Keratinocyte (primary cell): ENCODE results near the gene CLDN22. TPM values are rescaled to one million over a fixed set of nuclear protein-coding genes. Genes with fewer than 3 reads are reported as not detected.

Source experiments
- DNase-seq: peaks from one replicate; pipeline ENCODE4 v3.0.0-alpha.2; 2011; ENCODE audit warnings: low read depth, missing footprints, low spot score
- FAIRE-seq: peaks from 2 replicates; lab custom pipeline; 2011; peaks lifted over from hg19 to GRCh38; lab: Jason Lieb, UNC
- H2AFZ ChIP-seq: 2 replicates; pipeline ENCODE4 v1.6.0; 2012; ENCODE audit warnings: low read length, control low read depth, inconsistent platforms; ENCODE audit not compliant: control insufficient read depth
- H3K27ac ChIP-seq: 2 replicates; pipeline ENCODE4 v1.5.1; 2011; ENCODE audit warnings: low read length; ENCODE audit not compliant: control insufficient read depth, insufficient read depth
- H3K27me3 ChIP-seq: 3 replicates; pipeline ENCODE4 v1.6.0; 2011; ENCODE audit warnings: low read length; ENCODE audit not compliant: control insufficient read depth, insufficient read depth; ENCODE audit errors: extremely low read depth
- H3K36me3 ChIP-seq, 2 experiments: 2 replicates in 1 of 2; 3 replicates in 1 of 2; pipeline ENCODE4 v1.5.1; 2011; ENCODE audit warnings: low read length in 2 of 2, mild to moderate bottlenecking in 1 of 2; ENCODE audit not compliant: control insufficient read depth in 2 of 2, insufficient read depth in 2 of 2; ENCODE audit errors: extremely low read depth in 1 of 2
- H3K4me1 ChIP-seq: 3 replicates; pipeline ENCODE4 v1.5.1; 2011; ENCODE audit warnings: low read length; ENCODE audit not compliant: control insufficient read depth, insufficient read depth; ENCODE audit errors: extremely low read depth
- H3K4me2 ChIP-seq: 3 replicates; pipeline ENCODE4 v1.6.0; 2011; ENCODE audit warnings: low read depth, low read length; ENCODE audit not compliant: control insufficient read depth, insufficient read depth; ENCODE audit errors: extremely low read depth
- H3K4me3 ChIP-seq, 3 experiments: fragments of 200-600 bp in 1 of 3; sonication (generic) in 1 of 3; 2 replicates in 2 of 3; 3 replicates in 1 of 3; pipeline ENCODE4 v1.5.1; 2011 to 2016; ENCODE audit warnings: low read length in 3 of 3, mild to moderate bottlenecking in 3 of 3, control low read depth in 2 of 3, inconsistent platforms in 1 of 3, low read depth in 1 of 3, mixed read lengths in 1 of 3, mixed run types in 1 of 3, moderate library complexity in 1 of 3; ENCODE audit not compliant: control insufficient read depth in 2 of 3, insufficient read depth in 2 of 3; ENCODE audit errors: extremely low read depth in 1 of 3
- H3K79me2 ChIP-seq: 2 replicates; pipeline ENCODE4 v1.6.0; 2012; ENCODE audit warnings: low read length; ENCODE audit not compliant: control insufficient read depth, insufficient read depth
- H3K9ac ChIP-seq: 3 replicates; pipeline ENCODE4 v1.6.0; 2011; ENCODE audit warnings: low read length; ENCODE audit not compliant: control insufficient read depth, insufficient read depth; ENCODE audit errors: extremely low read depth
- H3K9me1 ChIP-seq: 3 replicates; pipeline ENCODE4 v1.6.0; 2011; ENCODE audit warnings: low read length; ENCODE audit not compliant: control insufficient read depth, insufficient read depth; ENCODE audit errors: extremely low read depth
- H3K9me3 ChIP-seq: 2 replicates; pipeline ENCODE4 v1.5.1; 2012; ENCODE audit warnings: low read depth, low read length; ENCODE audit not compliant: control insufficient read depth
- H4K20me1 ChIP-seq: 3 replicates; pipeline ENCODE4 v1.6.0; 2011; ENCODE audit warnings: low read length; ENCODE audit not compliant: control insufficient read depth, insufficient read depth; ENCODE audit errors: extremely low read depth
- CTCF ChIP-seq, 3 experiments: IDR thresholded peaks in 1 of 3; conservative IDR thresholded peaks in 1 of 3; optimal IDR thresholded peaks in 1 of 3; 2 replicates in 2 of 3; 3 replicates in 1 of 3; pipeline versions ENCODE3 to v1.5.1; 2011; ENCODE audit warnings: low read length in 3 of 3, mild to moderate bottlenecking in 3 of 3, moderate library complexity in 2 of 3, control low read depth in 1 of 3, inconsistent platforms in 1 of 3; ENCODE audit not compliant: insufficient read depth in 2 of 3; ENCODE audit errors: extremely low read depth in 1 of 3
- EZH2 ChIP-seq: IDR thresholded peaks from one replicate; pipeline ENCODE4 v1.6.1; 2012; ENCODE audit warnings: inconsistent platforms, mild to moderate bottlenecking, low read length, moderate library complexity
- dilution Hi-C: fragments of 300-500 bp; cut with MboI; formaldehyde crosslinking; loops from one replicate; pipeline ENCODE4 v1.7.0; 2020; ENCODE audit warnings: low sequenced_read_pairs; ENCODE audit not compliant: extremely low pct_ligation_motif_present
- polyA plus RNA-seq, 5 experiments: library from polyadenylated mRNA; depleted of rRNA in 3 of 5; stranded (reverse) in 3 of 5; stranded (forward) in 1 of 5; unstranded in 1 of 5; fragments of >200 nt; gene quantifications; 1 replicate in 1 of 5; 2 replicates in 3 of 5; 3 replicates in 1 of 5; pipeline versions ENCODE4 v1.2.1 to v1.2.3, GENCODE V29; 2011 to 2012; ENCODE audit warnings: missing spikeins in 2 of 5, low read depth in 1 of 5, low replicate concordance in 1 of 5

CLDN22 gene
- polyA plus RNA-seq, 1 donor (not counting 4 experiments of a cell fraction or from before 2014, with no cell fraction given) = 0.03 TPM

- no peak for FAIRE-seq
- Histone ChIP-seq H3K36me3 (no peaks in the 10 kb centered on the region), H3K4me2 (no peak overlapping the region), H3K4me1 (no peaks in the 10 kb centered on the region), H4K20me1 (no peaks in the 10 kb centered on the region), H3K27me3 (no peaks in the 10 kb centered on the region), H3K9me3 (no peaks in the 10 kb centered on the region), H2AFZ (no peak overlapping the region), H3K9me1 (no peaks in the 10 kb centered on the region), H3K9ac (no peak overlapping the region), H3K79me2 (no peaks in the 10 kb centered on the region), H3K27ac (no peak overlapping the region), H3K4me3 (no peak overlapping the region)
- DNase-seq = no peak
- TF ChIP-seq EZH2 (no peak), CTCF (optimal IDR thresholded peaks at IDR 0.05 in 1 of 3, IDR thresholded peaks at IDR 0.05 in 1 of 3, conservative IDR thresholded peaks at IDR 0.05 in 1 of 3; ENCODE audit: extremely low read depth in 1 of 3, insufficient read depth in 2 of 3, low read length in 3 of 3) (no peak)
- dilution Hi-C loops = no loop called here
Measured at GRCh38 chr4:183306811-183307210, 13.3 kb downstream of the CLDN22 start.

GRCh38 chr4:183304538-183304937 is 15.5 kb downstream of the CLDN22 start:
- DNase-seq = no peak
- Histone ChIP-seq H3K36me3 (no peaks in the 10 kb centered on the region), H3K4me3 (no peak overlapping the region), H3K27me3 (no peaks in the 10 kb centered on the region), H3K4me1 (no peaks in the 10 kb centered on the region), H3K27ac (no peak overlapping the region), H3K9me1 (no peaks in the 10 kb centered on the region), H3K79me2 (no peaks in the 10 kb centered on the region), H4K20me1 (no peaks in the 10 kb centered on the region), H3K4me2 (no peak overlapping the region), H3K9me3 (no peaks in the 10 kb centered on the region), H2AFZ (no peak overlapping the region), H3K9ac (no peak overlapping the region)
- TF ChIP-seq CTCF (optimal IDR thresholded peaks at IDR 0.05 in 1 of 3, IDR thresholded peaks at IDR 0.05 in 1 of 3, conservative IDR thresholded peaks at IDR 0.05 in 1 of 3; ENCODE audit: extremely low read depth in 1 of 3, insufficient read depth in 2 of 3, low read length in 3 of 3) = no peak
- no peak for TF ChIP-seq EZH2
- dilution Hi-C loops = no loop called here
- FAIRE-seq = no peak
